K562 (cell line): ENCODE data around the gene PNRC2. TPM values are rescaled to one million over a fixed set of nuclear protein-coding genes. Genes with fewer than 3 reads are reported as not detected.

Experiments used
- ARID2 ChIP-seq: fragments of 450-650 bp; IDR thresholded peaks from 2 replicates; pipeline ENCODE4 v1.6.1; 2017; ENCODE audit warnings: antibody characterized with exemption, mild to moderate bottlenecking
- BDP1 ChIP-seq: IDR thresholded peaks from 3 replicates; pipeline ENCODE4 v1.6.1; 2011; ENCODE audit not compliant: insufficient read length, insufficient read depth
- BRCA1 ChIP-seq, 2 experiments: fragments of 450-650 bp in 1 of 2; sonication (generic) in 1 of 2; formaldehyde crosslinking in 1 of 2; IDR thresholded peaks; 2 replicates each; pipeline versions ENCODE4 v1.5.0 to v1.6.1; 2017 to 2020; ENCODE audit warnings: mild to moderate bottlenecking in 1 of 2, missing genetic modification reagents in 1 of 2
- BRF2 ChIP-seq: IDR thresholded peaks from 3 replicates; pipeline ENCODE4 v1.6.1; 2011; ENCODE audit warnings: borderline replicate concordance, mild to moderate bottlenecking; ENCODE audit not compliant: insufficient read length, insufficient read depth
- CBX5 ChIP-seq: IDR thresholded peaks from 2 replicates; pipeline ENCODE4 v1.6.1; 2014; ENCODE audit warnings: low read depth, borderline replicate concordance
- CCAR2 ChIP-seq: fragments of 200-400 bp; formaldehyde crosslinking; IDR thresholded peaks from 2 replicates; pipeline ENCODE4 v1.6.1; 2017; ENCODE audit warnings: mild to moderate bottlenecking, low read depth, low read length
- CCNT2 ChIP-seq: IDR thresholded peaks from 2 replicates; pipeline ENCODE4 v1.6.1; 2011; ENCODE audit warnings: borderline replicate concordance, low read depth, mild to moderate bottlenecking, moderate library complexity, mixed read lengths, low read length; ENCODE audit not compliant: insufficient read length; ENCODE audit errors: extremely low read depth
- CTCF ChIP-seq, 3 experiments: IDR thresholded peaks in 2 of 3; conservative IDR thresholded peaks in 1 of 3; 2 replicates each; pipeline ENCODE4 v1.5.1; 2011 to 2012; ENCODE audit warnings: low read length in 3 of 3, mild to moderate bottlenecking in 3 of 3, control low read depth in 2 of 3, improper control_type of control experiment in 1 of 3, inconsistent platforms in 1 of 3, low read depth in 1 of 3, mixed read lengths in 1 of 3, moderate library complexity in 1 of 3; ENCODE audit not compliant: insufficient read depth in 2 of 3
- ID3 ChIP-seq, 2 experiments: fragments of 250-450 bp in 1 of 2; fragments of 450-650 bp in 1 of 2; sonication (Bioruptor Pico) in 1 of 2; IDR thresholded peaks; 2 replicates each; pipeline versions ENCODE4 v1.6.1 to v1.8.0; 2016 to 2021; ENCODE audit warnings: mild to moderate bottlenecking in 2 of 2, moderate library complexity in 2 of 2, missing compliant biosample characterization in 1 of 2, missing genetic modification characterization in 1 of 2
- JUND ChIP-seq, 2 experiments: IDR thresholded peaks; 2 replicates in 1 of 2; 3 replicates in 1 of 2; pipeline ENCODE4 v1.6.1; 2011; ENCODE audit warnings: borderline replicate concordance in 2 of 2, low read depth in 2 of 2, low read length in 2 of 2, improper control_type of control experiment in 1 of 2, missing biosample characterization in 1 of 2, missing genetic modification characterization in 1 of 2, missing genetic modification reagents in 1 of 2
- KDM1A ChIP-seq, 2 experiments: fragments of 450-650 bp; IDR thresholded peaks; 2 replicates each; pipeline ENCODE4 v1.6.1; 2016; ENCODE audit warnings: mild to moderate bottlenecking in 2 of 2
- MTA1 ChIP-seq: fragments of 450-650 bp; IDR thresholded peaks from 2 replicates; pipeline ENCODE4 v1.6.1; 2017; ENCODE audit warnings: borderline replicate concordance
- MTA2 ChIP-seq: fragments of 450-650 bp; IDR thresholded peaks from 2 replicates; pipeline ENCODE4 v1.6.1; 2016; ENCODE audit warnings: low read depth
- PBX2 ChIP-seq, 2 experiments: IDR thresholded peaks in 1 of 2; conservative IDR thresholded peaks in 1 of 2; 2 replicates each; pipeline ENCODE4 v1.6.1; 2016; ENCODE audit warnings: low read depth in 2 of 2, mild to moderate bottlenecking in 1 of 2, missing compliant biosample characterization in 1 of 2, missing genetic modification characterization in 1 of 2, moderate library complexity in 1 of 2
- SMARCB1 ChIP-seq: IDR thresholded peaks from 2 replicates; pipeline ENCODE4 v1.6.1; 2011; ENCODE audit warnings: improper control_type of control experiment, low read depth; ENCODE audit not compliant: insufficient read length
- XRCC5 ChIP-seq: fragments of 200-400 bp; formaldehyde crosslinking; IDR thresholded peaks from 2 replicates; pipeline ENCODE4 v1.6.1; 2017; ENCODE audit warnings: low read depth, mild to moderate bottlenecking, low read length
- ZNF695 ChIP-seq: fragments of 450-650 bp; formaldehyde crosslinking; IDR thresholded peaks from 2 replicates; pipeline ENCODE4 v1.4.0; 2020; ENCODE audit warnings: mild to moderate bottlenecking, moderate library complexity
- polyA plus RNA-seq, 8 experiments: library from polyadenylated mRNA; depleted of rRNA in 4 of 8; stranded (reverse) in 5 of 8; unstranded in 3 of 8; fragments of >200 nt; fragmentation: Nextera tagmentation in 2 of 8; fragmentation: Illumina TruSeq in 1 of 8; extraction: Ambion mirVana in 2 of 8; extraction: Trizol in 1 of 8; gene quantifications; 2 replicates each; pipeline versions ENCODE4 v1.2.1 to v1.2.3, GENCODE V29; 2011 to 2014; ENCODE audit warnings: inconsistent platforms in 1 of 8, missing spikeins in 1 of 8
- total RNA-seq, 7 experiments: library from RNA; depleted of rRNA in 6 of 7; stranded (reverse); fragments of >200 nt in 6 of 7; fragmentation: Illumina TruSeq in 2 of 7; extraction: Trizol in 2 of 7; gene quantifications; 2 replicates each; pipeline versions ENCODE4 v1.2.1 to v1.2.3, GENCODE V29; 2011 to 2021; ENCODE audit warnings: low replicate concordance in 1 of 7

Gene PNRC2
- total and polyA plus RNA-seq, 9 of the 15 experiments (the other 6 are each of a cell fraction or from before 2014, with no cell fraction given), result 127 to 303 (median 203) TPM

GRCh38 chr1:24009406-24009805, 49.8 kb downstream of the PNRC2 start (continued):
- TF ChIP-seq JUND (IDR thresholded peaks at IDR 0.05; ENCODE audit: borderline replicate concordance, low read depth, low read length), result no peak
- no peak for TF ChIP-seq JUND (tag; IDR thresholded peaks at IDR 0.05; ENCODE audit: borderline replicate concordance, low read depth, low read length)
- no peak for TF ChIP-seq ARID2
- TF ChIP-seq CTCF (IDR thresholded peaks at IDR 0.05 in 2 of 3, conservative IDR thresholded peaks at IDR 0.05 in 1 of 3; ENCODE audit: insufficient read depth in 2 of 3, low read depth in 1 of 3, low read length in 3 of 3), result no peak
- TF ChIP-seq CCNT2, result no peak
- TF ChIP-seq SMARCB1, result no peak
- no peak for TF ChIP-seq CCAR2
- TF ChIP-seq CBX5, result no peak
- no peak for TF ChIP-seq XRCC5
- TF ChIP-seq ID3 (CRISPR knock-in tag; IDR thresholded peaks at IDR 0.05), result no peak
- TF ChIP-seq ID3 (tag; IDR thresholded peaks at IDR 0.05), result no peak
- no peak for TF ChIP-seq BRF2
- no peak for TF ChIP-seq BRCA1 (IDR thresholded peaks at IDR 0.05)
- no peak for TF ChIP-seq BRCA1 (CRISPR knock-in tag; IDR thresholded peaks at IDR 0.05)
- no peak for TF ChIP-seq MTA2
- TF ChIP-seq BDP1, result no peak
- TF ChIP-seq KDM1A (IDR thresholded peaks at IDR 0.05), result 0 out of 4 replicates have a peak, but pooled peaks of 1 of the 2 experiments have one; percentile 33
- no peak for TF ChIP-seq MTA1
- no peak for TF ChIP-seq PBX2 (CRISPR knock-in tag; IDR thresholded peaks at IDR 0.05; ENCODE audit: low read depth)
- TF ChIP-seq PBX2 (tag; conservative IDR thresholded peaks at IDR 0.05; ENCODE audit: low read depth), result 0 out of 2 replicates have a peak, but pooled peaks have one; percentile 26
- TF ChIP-seq ZNF695 (CRISPR knock-in tag), result no peak
